Measurements from ENCODE around the gene ZBTB20. TPM values are rescaled to one million over a fixed set of nuclear protein-coding genes. Genes with fewer than 3 reads are reported as not detected.
"Not testable (repeated sequence)": the region's sequence is repeated elsewhere in the genome, so short reads cannot be mapped to it uniquely, and the experiment has no call there.

ZBTB20 gene
- total and polyA plus RNA-seq, 7 donors = 0.40 to 74.9 (median 41.7) TPM

DNA sequence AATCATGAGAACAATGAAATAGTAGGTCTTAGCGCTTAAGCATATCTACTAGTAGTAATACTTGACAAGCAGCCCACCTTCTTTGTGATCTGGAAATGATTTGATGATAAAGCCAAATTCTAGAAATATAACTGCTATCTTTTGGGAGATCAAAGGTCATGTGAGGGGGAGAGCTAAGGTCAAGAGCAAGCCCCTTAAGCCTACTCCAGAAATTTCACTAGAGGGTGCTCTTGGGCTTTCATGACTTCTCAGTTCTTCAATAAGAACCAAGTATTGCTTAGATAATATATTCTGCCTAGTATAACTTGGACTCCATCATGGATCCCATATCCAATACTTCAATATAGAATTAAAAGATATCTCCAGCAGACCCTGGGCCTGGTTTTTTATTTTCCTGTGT, 319.6 kb downstream of the ZBTB20 start:
- Histone ChIP-seq H3K36me3 (ENCODE audit: insufficient read depth in 1 of 2, low read depth in 1 of 2) (no peaks in the 10 kb centered on the region), H3K4me3 (no peak overlapping the region), H3K4me1 (no peaks in the 10 kb centered on the region), H3K9me3 (no peaks in the 10 kb centered on the region), H3K27ac (no peak overlapping the region), H3K27me3 (ENCODE audit: insufficient read depth in 3 of 3, low read length in 2 of 3) (no peaks in the 10 kb centered on the region)
- peak in 3 of 4 donors; percentile 74 to 83 (median 76) for ATAC-seq
- no peak for DNase-seq
- TF ChIP-seq, protein P1, sequence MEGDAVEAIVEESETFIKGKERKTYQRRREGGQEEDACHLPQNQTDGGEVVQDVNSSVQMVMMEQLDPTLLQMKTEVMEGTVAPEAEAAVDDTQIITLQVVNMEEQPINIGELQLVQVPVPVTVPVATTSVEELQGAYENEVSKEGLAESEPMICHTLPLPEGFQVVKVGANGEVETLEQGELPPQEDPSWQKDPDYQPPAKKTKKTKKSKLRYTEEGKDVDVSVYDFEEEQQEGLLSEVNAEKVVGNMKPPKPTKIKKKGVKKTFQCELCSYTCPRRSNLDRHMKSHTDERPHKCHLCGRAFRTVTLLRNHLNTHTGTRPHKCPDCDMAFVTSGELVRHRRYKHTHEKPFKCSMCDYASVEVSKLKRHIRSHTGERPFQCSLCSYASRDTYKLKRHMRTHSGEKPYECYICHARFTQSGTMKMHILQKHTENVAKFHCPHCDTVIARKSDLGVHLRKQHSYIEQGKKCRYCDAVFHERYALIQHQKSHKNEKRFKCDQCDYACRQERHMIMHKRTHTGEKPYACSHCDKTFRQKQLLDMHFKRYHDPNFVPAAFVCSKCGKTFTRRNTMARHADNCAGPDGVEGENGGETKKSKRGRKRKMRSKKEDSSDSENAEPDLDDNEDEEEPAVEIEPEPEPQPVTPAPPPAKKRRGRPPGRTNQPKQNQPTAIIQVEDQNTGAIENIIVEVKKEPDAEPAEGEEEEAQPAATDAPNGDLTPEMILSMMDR (IDR thresholded peaks at IDR 0.05) = peak; percentile 62
- intact Hi-C loops (cut with DNase I) = loop anchor here (2.0 to 5.0 kb wide), 3 partner anchors 260 to 340 kb away; no protein-coding TSS in a partner anchor
- 92 to 100% (median 100%) methylated on average over 1 of the region's 1 CpG for WGBS, 3 donors

DNA sequence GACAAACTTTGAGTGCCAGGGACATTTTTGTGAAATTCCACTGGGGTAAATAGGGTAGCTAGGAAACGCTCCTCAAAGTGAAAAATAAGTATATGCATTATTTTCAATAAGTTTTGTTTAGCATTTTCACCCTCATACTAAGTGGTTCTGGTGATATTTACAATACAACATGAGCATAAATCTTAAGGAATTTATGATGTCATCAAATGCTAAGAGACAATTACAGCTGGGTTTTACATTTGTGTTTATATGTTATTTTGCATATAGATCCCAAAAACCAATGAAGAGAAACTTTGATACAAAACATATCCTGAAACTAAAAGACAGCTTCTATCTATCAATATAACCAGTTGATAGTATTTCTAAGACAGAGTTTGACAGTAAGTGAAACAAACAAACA, 323.1 kb downstream of the ZBTB20 start:
- DNase-seq (no peak), ATAC-seq (no peak)
- Histone ChIP-seq H3K27me3 (ENCODE audit: insufficient read depth in 3 of 3, low read length in 2 of 3) (no peaks in the 10 kb centered on the region), H3K36me3 (ENCODE audit: insufficient read depth in 1 of 2, low read depth in 1 of 2) (no peaks in the 10 kb centered on the region), H3K4me3 (no peak overlapping the region), H3K9me3 (no peaks in the 10 kb centered on the region), H3K4me1 (no peaks in the 10 kb centered on the region), H3K27ac (no peak overlapping the region)
- TF ChIP-seq, protein P1 (IDR thresholded peaks at IDR 0.05) = no peak
- WGBS, 3 donors = 84 to 95% (median 94%) methylated on average over 1 of the region's 1 CpG
- intact Hi-C loops (cut with DNase I) = no loop called here

DNA sequence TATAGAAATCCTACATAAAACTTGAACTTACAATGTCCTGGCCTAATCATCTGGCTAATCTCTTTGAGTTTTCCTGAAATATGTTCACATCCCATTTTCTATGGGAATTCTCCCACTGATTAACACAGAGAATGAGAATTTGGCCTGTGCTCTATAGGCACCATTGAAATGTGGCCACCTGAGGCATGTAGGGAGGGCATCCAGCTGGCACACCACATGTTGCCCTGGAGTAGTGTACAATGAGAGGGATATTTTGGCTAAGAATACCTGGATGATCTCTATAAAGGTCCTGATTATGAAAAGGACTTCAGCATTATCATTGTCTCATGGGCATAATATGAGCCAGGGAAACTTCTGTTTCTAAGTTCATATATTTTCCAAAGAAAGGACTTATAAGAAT, 324.0 kb downstream of the ZBTB20 start:
- no peak for ATAC-seq
- TF ChIP-seq, protein P1 (IDR thresholded peaks at IDR 0.05) = no peak
- H3K36me3 ChIP-seq (ENCODE audit: insufficient read depth in 1 of 2, low read depth in 1 of 2) = no peaks in the 10 kb centered on the region
- no peak overlapping the region for H3K27ac ChIP-seq
- no peaks in the 10 kb centered on the region for H3K9me3 ChIP-seq
- no peaks in the 10 kb centered on the region for H3K27me3 ChIP-seq (ENCODE audit: insufficient read depth in 3 of 3, low read length in 2 of 3)
- no peaks in the 10 kb centered on the region for H3K4me1 ChIP-seq
- intact Hi-C loops (cut with DNase I) = no loop called here
- no peak for DNase-seq
- H3K4me3 ChIP-seq = no peak overlapping the region

DNA sequence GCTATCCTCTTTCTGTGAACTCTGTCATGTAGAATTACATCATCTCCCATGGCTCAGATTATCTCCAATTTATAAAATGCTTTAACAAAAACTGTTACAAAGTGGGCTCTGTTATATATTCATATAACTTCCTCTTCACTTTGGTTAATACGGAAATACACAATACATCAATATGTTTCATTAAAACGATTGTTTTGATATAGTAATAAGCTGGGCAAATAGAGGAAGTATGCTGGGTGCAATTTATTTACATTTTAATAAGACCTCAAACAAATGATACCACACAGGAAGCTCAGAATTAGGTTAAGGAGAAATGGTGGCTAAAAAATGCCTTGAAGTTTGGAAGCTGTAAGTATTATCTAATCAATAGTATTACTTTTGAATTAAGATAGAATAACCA, 331.0 kb downstream of the ZBTB20 start:
- DNase-seq (no peak), ATAC-seq (no peak)
- TF ChIP-seq, protein P1 (IDR thresholded peaks at IDR 0.05) = no peak
- no peaks in the 10 kb centered on the region for H3K4me1 ChIP-seq
- no peaks in the 10 kb centered on the region for H3K9me3 ChIP-seq
- no peaks in the 10 kb centered on the region for H3K36me3 ChIP-seq (ENCODE audit: insufficient read depth in 1 of 2, low read depth in 1 of 2)
- H3K27me3 ChIP-seq (ENCODE audit: insufficient read depth in 3 of 3, low read length in 2 of 3) = no peaks in the 10 kb centered on the region
- H3K27ac ChIP-seq = no peak overlapping the region
- 73 to 77% (median 75%) methylated on average over 2 of the region's 2 CpGs for WGBS, 3 donors
- no peak overlapping the region for H3K4me3 ChIP-seq
- intact Hi-C loops (cut with DNase I) = no loop called here

DNA sequence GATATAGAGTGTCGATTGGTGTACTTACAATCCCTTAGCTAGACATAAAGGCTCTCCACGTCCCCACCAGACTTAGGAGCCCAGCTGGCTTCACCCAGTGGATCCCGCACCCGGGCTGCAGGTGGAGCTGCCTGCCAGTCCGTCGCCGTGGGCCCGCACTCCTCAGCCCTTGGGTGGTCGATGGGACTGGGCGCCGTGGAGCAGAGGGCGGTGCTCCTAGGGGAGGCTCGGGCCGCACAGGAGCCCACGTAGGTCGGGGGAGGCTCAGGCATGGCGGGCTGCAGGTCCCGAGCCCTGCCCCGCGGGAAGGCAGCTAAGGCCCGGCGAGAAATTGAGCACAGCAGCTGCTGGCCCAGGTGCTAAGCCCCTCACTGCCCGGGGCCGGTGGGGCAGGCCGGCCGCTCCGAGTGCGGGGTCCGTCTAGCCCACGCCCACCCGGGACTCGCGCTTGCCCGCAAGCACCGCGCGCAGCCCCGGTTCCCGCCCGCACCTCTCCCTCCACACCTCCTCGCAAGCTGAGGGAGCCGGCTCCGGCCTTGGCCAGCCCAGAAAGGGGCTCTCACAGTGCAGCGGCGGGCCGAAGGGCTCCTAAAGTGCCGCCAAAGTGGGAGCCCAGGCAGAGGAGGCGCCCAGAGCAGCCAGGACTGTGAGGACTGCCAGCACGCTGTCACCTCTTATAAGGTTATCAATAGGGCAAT, 334.4 kb downstream of the ZBTB20 start:
- intact Hi-C loops (cut with DNase I); H3K4me3 ChIP-seq; H3K36me3 ChIP-seq (ENCODE audit: insufficient read depth in 1 of 2, low read depth in 1 of 2); H3K27ac ChIP-seq; H3K27me3 ChIP-seq (ENCODE audit: insufficient read depth in 3 of 3, low read length in 2 of 3); H3K9me3 ChIP-seq; H3K4me1 ChIP-seq; ATAC-seq: not testable (repeated sequence)
- DNase-seq = peak in 1 of 2 donors; percentile 24
- 92 to 95% (median 94%) methylated on average over 42 to 49 of the region's 49 CpGs for WGBS, 3 donors

Data from psoas muscle (tissue), 8 donors.